Stimulated activated CD8-positive, alpha-beta memory T cell treated with anti-CD3 and anti-CD28 coated beads, Interleukin-2, amount 100 ng/mL, for 48 hours (primary cell): ENCODE results near the gene BTBD9.
"Not testable (repeated sequence)": the region's sequence is repeated elsewhere in the genome, so short reads cannot be mapped to it uniquely, and the experiment has no call there.

Experiments used
- DNase-seq, 2 donors: peaks; one replicate each; pipeline ENCODE4 v3.0.0-alpha.2; 2020; ENCODE audit warnings: low read depth in 2 of 2

The BTBD9 gene

GRCh38 chr6:38649744-38650143 lies 10.0 kb upstream of the BTBD9 start:
- no peak for DNase-seq

- no peak for DNase-seq
These were observed 8.9 kb upstream of the BTBD9 start for GRCh38 chr6:38648629-38649028.

DNA sequence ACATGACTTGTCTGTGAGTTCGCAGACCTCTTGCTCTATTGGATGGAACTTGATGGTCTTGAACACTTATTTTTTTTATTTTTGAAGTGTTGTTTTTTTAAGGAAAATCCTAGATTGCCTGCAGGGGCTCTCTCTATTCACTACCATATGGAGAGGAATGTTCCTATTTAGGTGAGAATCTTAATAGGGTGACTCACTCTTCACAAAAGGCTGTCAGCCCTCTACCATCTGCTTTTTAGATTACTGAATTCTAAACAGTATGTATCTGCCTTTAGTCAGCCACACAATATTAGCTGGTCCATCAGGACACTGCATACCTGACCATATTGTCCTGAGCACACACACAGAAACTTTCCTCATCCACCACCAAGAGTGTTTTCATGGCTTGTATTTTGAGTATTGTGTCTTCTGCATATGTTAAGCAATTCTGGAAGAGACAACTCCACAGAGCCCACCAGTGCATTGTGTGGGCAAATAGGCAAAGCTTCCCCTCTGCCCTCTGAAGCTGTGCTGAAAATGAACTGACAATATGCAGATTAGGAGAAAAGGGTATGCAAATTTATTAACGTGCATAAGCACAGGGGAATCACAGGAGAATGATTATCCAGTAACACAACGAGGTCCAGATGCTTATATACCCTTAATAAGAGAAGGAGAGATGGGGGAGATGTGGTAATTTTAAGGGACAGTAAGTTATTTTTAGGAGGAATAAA lies 6.6 kb upstream of the BTBD9 start:
- DNase-seq, result no peak

- no peak for DNase-seq
These were observed 5.2 kb upstream of the BTBD9 start for GRCh38 chr6:38644951-38645350.

DNA sequence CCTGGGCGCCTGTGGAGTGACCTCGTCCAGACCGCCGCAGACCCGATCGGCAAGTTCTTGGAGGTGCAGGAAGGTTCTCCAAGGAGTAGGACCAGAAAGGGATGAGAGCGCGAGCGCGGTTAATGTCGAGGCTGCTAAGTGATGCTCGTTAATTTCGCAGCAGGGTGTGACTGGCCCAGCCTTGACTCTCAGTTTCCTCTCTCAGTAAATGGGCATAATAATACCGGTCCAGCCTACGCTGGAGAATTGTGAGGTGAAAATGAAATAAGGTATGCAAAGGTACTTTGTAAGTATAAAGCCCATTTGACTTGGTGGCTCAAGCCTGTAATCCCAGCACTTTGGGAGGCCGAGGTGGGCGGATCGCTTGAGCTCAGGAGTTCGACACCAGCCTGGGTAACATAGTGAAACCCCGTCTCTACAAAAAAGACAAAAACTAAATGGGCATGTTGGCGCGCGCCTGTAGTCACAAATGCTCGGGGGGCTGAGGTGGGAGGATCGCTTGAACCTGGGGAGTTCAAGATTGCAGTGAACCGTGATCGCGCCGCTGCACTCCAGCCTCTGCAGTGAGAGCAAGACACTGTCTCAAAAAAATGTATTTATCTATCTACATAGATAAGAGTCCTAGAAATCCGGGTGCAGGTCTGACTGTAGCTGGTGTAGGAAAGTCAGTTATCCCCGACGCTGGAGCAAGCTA lies 634 bp upstream of the BTBD9 start:
- DNase-seq, result no peak

DNA sequence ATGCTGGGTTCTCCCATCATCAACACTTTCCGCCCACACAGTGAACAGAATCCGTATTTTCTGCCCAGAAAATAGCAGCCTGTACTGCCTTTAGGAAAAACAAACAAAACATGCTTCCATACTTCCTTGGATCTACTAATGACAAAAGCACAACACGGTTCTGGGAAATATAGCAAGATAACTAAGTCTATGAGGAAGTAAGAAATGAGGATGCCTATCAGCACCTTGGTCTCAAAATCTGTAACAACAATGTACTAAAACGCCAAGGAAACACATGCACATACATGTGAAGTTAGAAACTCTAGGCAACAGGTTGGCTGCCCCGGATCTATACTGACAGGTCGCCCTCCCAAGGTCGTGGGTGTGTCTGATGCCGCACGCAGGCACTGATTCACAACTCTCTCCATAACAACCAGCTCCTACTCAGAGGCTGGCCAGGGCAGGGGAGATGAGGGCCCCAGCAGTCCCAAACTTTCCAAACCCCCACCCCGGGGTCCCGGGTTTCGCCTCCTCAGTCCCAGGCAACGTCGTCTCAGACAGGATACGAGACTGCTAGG lies 710 bp downstream of the BTBD9 start:
- peak; percentile 43 to 52 for DNase-seq

- no peak for DNase-seq
These were observed 2.0 kb downstream of the BTBD9 start for GRCh38 chr6:38637756-38638155.

- DNase-seq, result no peak
These were observed 3.7 kb downstream of the BTBD9 start for GRCh38 chr6:38636027-38636426.

GRCh38 chr6:38634518-38634917 lies 5.2 kb downstream of the BTBD9 start:
- no peak for DNase-seq

DNA sequence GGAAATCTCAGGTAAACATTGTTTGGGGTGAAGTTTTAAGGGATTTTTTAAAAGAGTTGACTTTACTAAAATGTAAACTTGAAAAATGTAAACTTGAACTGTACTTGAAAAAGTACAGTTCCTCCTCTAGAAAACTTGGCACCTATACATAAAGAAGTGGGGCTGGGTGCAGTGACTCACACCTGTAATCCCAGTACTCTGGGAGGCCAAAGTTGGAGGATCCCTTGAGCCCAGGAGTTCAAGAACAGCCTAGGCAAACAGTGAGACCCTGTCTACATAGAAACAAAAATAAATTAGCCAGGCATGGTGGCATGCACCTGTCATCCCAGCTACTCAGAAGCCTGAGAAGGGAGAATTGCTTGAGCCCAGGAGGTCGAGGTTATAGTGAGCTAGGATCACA lies 7.2 kb downstream of the BTBD9 start:
- no peak for DNase-seq

DNA sequence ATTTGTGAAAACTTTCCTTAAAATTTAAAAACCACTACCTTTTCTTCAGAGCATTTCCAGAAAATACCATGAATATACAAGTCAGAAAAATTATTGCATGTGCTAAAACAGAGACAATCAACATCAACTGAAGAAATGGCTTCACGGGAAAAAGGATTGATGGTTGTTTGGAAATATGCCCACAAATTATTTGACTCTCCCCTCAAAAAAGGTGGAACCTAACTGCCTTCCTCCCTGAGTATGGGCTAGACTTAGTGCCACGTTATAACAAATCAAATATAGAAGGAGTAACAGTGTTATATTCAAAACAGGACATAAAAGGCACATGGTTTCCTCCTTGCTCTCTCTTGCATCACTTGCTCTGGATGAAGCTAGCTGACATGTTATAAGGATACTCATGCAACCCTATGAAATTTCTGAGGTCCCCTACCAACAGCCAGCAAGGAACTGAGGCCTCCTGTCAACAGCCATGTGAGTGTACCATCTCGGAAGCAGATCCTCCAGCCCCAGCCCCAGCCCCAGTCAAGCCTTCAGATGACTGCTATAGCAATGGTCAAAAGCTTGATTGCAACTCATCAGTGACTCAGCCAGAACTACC lies 8.4 kb downstream of the BTBD9 start:
- no peak for DNase-seq

DNA sequence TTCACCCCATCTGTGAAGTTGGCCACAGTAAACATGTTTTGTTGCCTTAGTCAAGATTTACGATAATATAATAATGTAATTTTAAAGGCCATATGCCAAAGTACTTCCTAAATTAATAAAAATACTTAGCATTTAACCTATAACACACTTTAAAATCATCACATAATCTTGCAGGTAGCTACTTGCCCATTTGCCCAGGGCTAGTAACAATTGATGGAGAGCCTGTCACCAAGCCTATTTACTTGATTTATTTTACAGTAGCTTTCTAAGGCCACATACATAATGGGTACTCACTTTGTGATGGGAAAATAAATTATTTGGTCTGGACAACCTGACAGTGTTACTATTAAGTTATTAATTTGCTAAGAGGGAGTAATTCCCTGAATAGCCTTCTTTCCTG lies 14.5 kb downstream of the BTBD9 start:
- no peak for DNase-seq

DNA sequence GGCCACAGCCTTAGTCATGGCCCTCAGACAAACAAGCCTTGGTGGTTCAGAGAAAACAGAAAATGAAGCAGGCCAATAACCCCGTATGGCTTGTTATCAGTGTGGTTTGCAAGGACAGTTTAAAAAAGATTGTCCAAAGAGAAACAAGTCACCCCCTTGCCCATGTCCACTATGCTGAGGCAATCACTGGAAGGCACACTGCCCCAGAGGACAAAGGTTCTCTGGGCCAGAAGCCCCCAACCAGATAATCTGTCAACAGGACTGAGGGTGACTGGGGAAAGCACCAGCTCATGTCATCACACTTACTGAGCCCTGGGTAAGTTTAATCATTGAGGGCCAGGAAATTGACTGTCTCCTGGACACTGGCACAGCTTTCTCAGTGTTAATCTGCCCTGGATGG lies 20.4 kb downstream of the BTBD9 start:
- DNase-seq, result not testable (repeated sequence)

- not testable (repeated sequence) for DNase-seq
These were observed 21.4 kb downstream of the BTBD9 start for GRCh38 chr6:38618301-38618700.

GRCh38 chr6:38617856-38618255 lies 21.9 kb downstream of the BTBD9 start:
- no peak for DNase-seq

DNA sequence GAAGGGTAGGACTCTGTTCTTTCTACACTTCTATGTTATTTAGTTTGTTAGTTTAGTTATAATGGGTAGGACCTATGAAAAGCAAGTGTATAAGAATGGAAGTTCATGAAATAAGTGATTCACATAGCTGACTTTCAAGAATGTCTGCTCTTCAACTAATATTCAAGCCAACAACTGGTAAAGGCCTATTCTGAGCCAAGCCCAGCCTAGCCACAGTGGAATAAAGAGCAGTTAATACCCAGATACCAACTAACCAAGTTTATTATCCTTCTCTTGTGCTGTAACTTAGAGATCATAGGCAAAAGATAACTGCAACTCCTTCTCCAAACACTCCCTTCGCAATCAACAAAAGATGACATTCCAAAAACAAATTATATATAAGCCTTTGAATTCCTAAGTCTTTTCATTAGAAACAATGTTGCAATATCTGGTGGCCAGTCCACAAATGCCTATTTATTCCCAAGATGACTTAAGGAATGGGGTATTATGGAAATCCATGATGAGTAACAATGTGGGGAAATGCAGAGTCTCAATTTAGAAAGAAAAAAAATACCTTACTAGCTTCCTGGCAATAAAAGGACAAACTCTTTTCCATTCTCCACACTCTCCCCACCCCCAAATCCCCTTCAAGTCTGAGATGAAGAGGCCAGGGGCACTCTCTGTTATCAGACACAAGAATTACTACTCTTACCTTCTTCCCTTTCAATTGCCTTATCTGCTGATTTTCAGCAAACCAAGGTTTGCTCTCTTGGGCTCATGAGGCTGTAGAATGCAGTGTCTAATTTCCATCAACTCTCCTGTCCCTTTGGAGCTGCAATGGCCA lies 27.4 kb downstream of the BTBD9 start:
- DNase-seq, result no peak

DNA sequence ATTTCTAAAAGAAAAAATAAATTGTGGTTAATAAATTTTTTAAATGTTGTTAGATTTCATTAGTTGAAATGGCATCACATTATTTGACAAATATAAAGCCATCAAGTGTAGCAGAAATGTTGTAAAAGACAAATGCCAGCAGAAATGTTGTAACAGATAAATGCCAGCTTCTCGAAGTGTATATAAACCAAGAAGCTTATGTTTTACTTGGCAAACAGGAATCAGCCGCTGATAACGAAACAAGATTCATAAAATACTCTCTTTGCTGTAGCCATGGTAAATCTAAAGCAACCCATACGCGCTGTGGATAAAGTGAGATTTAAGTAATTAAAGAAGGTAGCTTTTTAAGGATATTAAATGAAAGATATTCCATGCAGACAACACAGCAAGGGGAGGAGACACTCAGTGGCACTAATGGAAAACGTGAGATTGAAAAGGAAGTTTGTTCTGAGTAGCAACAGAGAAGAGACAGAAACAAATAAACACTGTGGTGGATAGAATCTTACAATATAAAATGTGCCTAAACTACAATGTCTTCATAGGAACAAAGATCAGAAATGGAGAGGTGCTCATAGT lies 29.6 kb downstream of the BTBD9 start:
- DNase-seq, result no peak

DNA sequence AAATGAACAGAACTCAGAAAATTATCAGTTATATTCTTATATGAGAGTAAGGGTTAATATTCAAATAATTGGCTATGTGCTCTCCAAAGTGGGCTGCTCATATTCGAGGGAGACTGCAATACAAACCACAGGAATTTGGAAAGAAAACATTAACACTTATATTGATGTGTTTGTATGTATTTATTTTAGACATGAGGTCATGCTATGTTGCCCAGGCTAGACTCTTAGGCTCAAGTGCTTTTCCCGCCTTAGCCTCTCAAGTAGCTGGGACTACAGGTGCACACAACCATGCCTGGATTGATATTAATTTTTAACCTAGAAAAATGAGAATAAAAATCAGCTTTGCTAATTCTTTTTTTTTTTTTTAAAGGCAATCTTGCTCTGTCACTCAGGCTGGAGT lies 35.0 kb downstream of the BTBD9 start:
- no peak for DNase-seq

GRCh38 chr6:38603966-38604365 lies 35.8 kb downstream of the BTBD9 start:
- DNase-seq, result no peak

DNA sequence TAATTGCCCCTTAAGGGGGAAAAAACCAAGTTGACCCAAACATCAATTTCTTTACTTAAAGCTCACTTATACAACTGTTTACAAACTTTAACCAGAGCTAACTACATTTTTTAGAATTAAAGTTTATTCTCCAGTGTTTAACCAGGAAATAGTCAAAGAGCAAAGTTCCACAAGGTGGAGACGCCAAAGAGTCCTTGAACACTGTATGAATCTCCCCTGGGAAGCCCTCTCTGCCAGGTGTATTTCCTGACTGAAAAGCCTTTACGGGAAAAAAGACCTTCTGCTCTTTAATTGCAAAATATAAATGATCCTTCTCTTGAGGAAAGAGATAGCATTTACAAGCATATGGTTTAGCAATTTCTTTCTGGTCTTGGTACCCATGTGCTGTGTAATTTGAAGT lies 36.2 kb downstream of the BTBD9 start:
- DNase-seq, result no peak

- no peak for DNase-seq
These were observed 39.7 kb downstream of the BTBD9 start for GRCh38 chr6:38599966-38600550.
